Astrocyte (in vitro differentiated cells and primary cell): ENCODE measurements around the gene TCEANC. TPM values are rescaled to one million over a fixed set of nuclear protein-coding genes. Genes with fewer than 3 reads are reported as not detected.

ENCODE experiments used
- DNase-seq: peaks from one replicate; pipeline ENCODE4 v3.0.0-alpha.2; 2010; ENCODE audit warnings: low read depth
- FAIRE-seq: peaks from 2 replicates; lab custom pipeline; 2011; peaks lifted over from hg19 to GRCh38; lab: Jason Lieb, UNC
- H2AFZ ChIP-seq: 2 replicates; pipeline ENCODE4 v1.6.0; 2012; ENCODE audit warnings: low read depth, low read length, inconsistent platforms
- H3K27ac ChIP-seq: 2 replicates; pipeline ENCODE4 v1.5.1; 2011; ENCODE audit warnings: low read depth, low read length, inconsistent platforms
- H3K27me3 ChIP-seq: 2 replicates; pipeline ENCODE4 v1.6.0; 2011; ENCODE audit warnings: low read length, inconsistent platforms; ENCODE audit not compliant: insufficient read depth
- H3K36me3 ChIP-seq: 2 replicates; pipeline ENCODE4 v1.5.1; 2011; ENCODE audit warnings: low read length, inconsistent platforms; ENCODE audit not compliant: insufficient read depth
- H3K4me1 ChIP-seq: 2 replicates; pipeline ENCODE4 v1.5.1; 2011; ENCODE audit warnings: low read length, inconsistent platforms; ENCODE audit not compliant: insufficient read depth
- H3K4me2 ChIP-seq: 2 replicates; pipeline ENCODE4 v1.6.0; 2012; ENCODE audit warnings: low read length, inconsistent platforms
- H3K4me3 ChIP-seq: 2 replicates; pipeline ENCODE4 v1.5.1; 2011; ENCODE audit warnings: low read depth, mild to moderate bottlenecking, low read length, inconsistent platforms; ENCODE audit not compliant: insufficient read depth
- H3K79me2 ChIP-seq: 2 replicates; pipeline ENCODE4 v1.6.0; 2012; ENCODE audit warnings: mild to moderate bottlenecking, low read length, inconsistent platforms; ENCODE audit not compliant: insufficient read depth
- H3K9ac ChIP-seq: 2 replicates; pipeline ENCODE4 v1.6.0; 2012; ENCODE audit warnings: mild to moderate bottlenecking, low read length, inconsistent platforms
- H3K9me3 ChIP-seq: 2 replicates; pipeline ENCODE4 v1.5.1; 2012; ENCODE audit warnings: low read depth, mild to moderate bottlenecking, low read length, inconsistent platforms; ENCODE audit not compliant: insufficient read depth
- H4K20me1 ChIP-seq: 2 replicates; pipeline ENCODE4 v1.6.0; 2012; ENCODE audit warnings: low read length, inconsistent platforms; ENCODE audit not compliant: insufficient read depth
- H3K27ac Mint-ChIP-seq: one replicate; pipeline ENCODE4 v1.8.0; 2021; ENCODE audit warnings: mild to moderate bottlenecking, mixed read lengths; ENCODE audit not compliant: unreplicated experiment
- H3K27me3 Mint-ChIP-seq: one replicate; pipeline ENCODE4 v1.8.0; 2021; ENCODE audit warnings: low read depth, mixed read lengths; ENCODE audit not compliant: unreplicated experiment
- H3K36me3 Mint-ChIP-seq: one replicate; pipeline ENCODE4 v1.8.0; 2021; ENCODE audit warnings: low read depth, mixed read lengths; ENCODE audit not compliant: unreplicated experiment
- H3K4me1 Mint-ChIP-seq: one replicate; pipeline ENCODE4 v1.8.0; 2021; ENCODE audit warnings: low read depth, mixed read lengths; ENCODE audit not compliant: unreplicated experiment
- H3K4me3 Mint-ChIP-seq: one replicate; pipeline ENCODE4 v1.8.0; 2021; ENCODE audit warnings: mild to moderate bottlenecking, moderate library complexity, mixed read lengths; ENCODE audit not compliant: unreplicated experiment
- H3K9me3 Mint-ChIP-seq: one replicate; pipeline ENCODE4 v1.8.0; 2021; ENCODE audit warnings: mild to moderate bottlenecking, mixed read lengths; ENCODE audit not compliant: unreplicated experiment
- CTCF ChIP-seq: IDR thresholded peaks from 2 replicates; pipeline ENCODE4 v1.5.1; 2011; ENCODE audit warnings: low read depth, mild to moderate bottlenecking, inconsistent platforms, low read length, moderate library complexity; ENCODE audit not compliant: insufficient read depth
- EZH2 ChIP-seq: IDR thresholded peaks from 2 replicates; pipeline ENCODE4 v1.6.1; 2012; ENCODE audit warnings: mild to moderate bottlenecking, low read length, inconsistent platforms; ENCODE audit not compliant: insufficient read depth
- total RNA-seq: library from RNA; stranded (reverse); gene quantifications from 2 replicates; pipeline ENCODE4 v1.2.1, GENCODE V29; 2021

Gene TCEANC
- total RNA-seq, 1 donor from 2014 or later, result 1.0 TPM

GRCh38 chrX:13652287-13652793, 601 bp upstream of the TCEANC start:
- H3K9ac ChIP-seq, result peak overlapping the region; percentile 96
- H3K4me1 Mint-ChIP-seq, result peaks cover 12% of the 10 kb centered on the region
- peaks cover 4% of the 10 kb centered on the region for H3K4me1 ChIP-seq
- peak overlapping the region; percentile 93 for H3K4me2 ChIP-seq
- no peaks in the 10 kb centered on the region for H3K79me2 ChIP-seq
- no peaks in the 10 kb centered on the region for H3K27me3 ChIP-seq
- H3K4me3 ChIP-seq, result peak overlapping the region; percentile 82
- H3K4me3 Mint-ChIP-seq, result peak overlapping the region; percentile 89
- H3K9me3 ChIP-seq, result no peaks in the 10 kb centered on the region
- H3K27ac ChIP-seq, result peak overlapping the region; percentile 97
- no peaks in the 10 kb centered on the region for H4K20me1 ChIP-seq
- H3K27me3 Mint-ChIP-seq, result no peaks in the 10 kb centered on the region
- FAIRE-seq (peak; percentile 99), DNase-seq (peak; percentile 96)
- peak overlapping the region; percentile 85 for H3K27ac Mint-ChIP-seq
- peak overlapping the region; percentile 30 for H2AFZ ChIP-seq
- no peaks in the 10 kb centered on the region for H3K36me3 ChIP-seq
- no peaks in the 10 kb centered on the region for H3K9me3 Mint-ChIP-seq
- H3K36me3 Mint-ChIP-seq, result no peaks in the 10 kb centered on the region
- TF ChIP-seq EZH2 (no peak), CTCF (no peak)

GRCh38 chrX:13654116-13654515, 1.2 kb downstream of the TCEANC start:
- no peak overlapping the region for H3K27ac Mint-ChIP-seq
- Histone ChIP-seq H3K27me3 (no peaks in the 10 kb centered on the region), H3K36me3 (no peaks in the 10 kb centered on the region), H3K4me2 (peak overlapping the region; percentile 87), H3K4me3 (no peak overlapping the region), H3K9me3 (no peaks in the 10 kb centered on the region), H3K4me1 (peaks cover 4% of the 10 kb centered on the region), H3K27ac (no peak overlapping the region), H3K79me2 (no peaks in the 10 kb centered on the region), H4K20me1 (no peaks in the 10 kb centered on the region), H2AFZ (no peak overlapping the region), H3K9ac (no peak overlapping the region)
- DNase-seq, result no peak
- no peak for FAIRE-seq
- peaks cover 8% of the 10 kb centered on the region for H3K4me1 Mint-ChIP-seq
- TF ChIP-seq CTCF (no peak), EZH2 (no peak)
- no peaks in the 10 kb centered on the region for H3K9me3 Mint-ChIP-seq
- no peaks in the 10 kb centered on the region for H3K36me3 Mint-ChIP-seq
- H3K4me3 Mint-ChIP-seq, result peak overlapping the region; percentile 89
- no peaks in the 10 kb centered on the region for H3K27me3 Mint-ChIP-seq

- Histone ChIP-seq H3K4me3 (no peak overlapping the region), H3K36me3 (no peaks in the 10 kb centered on the region), H4K20me1 (no peaks in the 10 kb centered on the region), H3K9me3 (no peaks in the 10 kb centered on the region), H3K9ac (no peak overlapping the region), H3K4me2 (no peak overlapping the region), H3K79me2 (no peaks in the 10 kb centered on the region), H2AFZ (no peak overlapping the region), H3K27me3 (no peaks in the 10 kb centered on the region), H3K4me1 (peaks cover 4% of the 10 kb centered on the region), H3K27ac (no peak overlapping the region)
- Mint-ChIP-seq H3K27me3 (no peaks in the 10 kb centered on the region), H3K36me3 (no peaks in the 10 kb centered on the region), H3K4me3 (no peak overlapping the region), H3K9me3 (no peaks in the 10 kb centered on the region), H3K27ac (no peak overlapping the region), H3K4me1 (peaks cover 8% of the 10 kb centered on the region)
- TF ChIP-seq CTCF (no peak), EZH2 (no peak)
- DNase-seq (no peak), FAIRE-seq (no peak)
These were observed 2.7 kb downstream of the TCEANC start for GRCh38 chrX:13655674-13656073.
